HG03439 (cell line): ENCODE measurements around the gene TAOK3.
"Not testable (repeated sequence)": the region's sequence is repeated elsewhere in the genome, so short reads cannot be mapped to it uniquely, and the experiment has no call there.

Source experiments
- ATAC-seq: cut with Tn5 transposase; IDR thresholded peaks from one replicate; pipeline ENCODE4 v1.9.1; 2021; ENCODE audit warnings: mild to moderate bottlenecking, moderate library complexity; ENCODE audit not compliant: unreplicated experiment

The TAOK3 gene

GRCh38 chr12:118145798-118146156 lies 226.9 kb downstream of the TAOK3 start:
- no peak for ATAC-seq

GRCh38 chr12:118145113-118145797 lies 227.5 kb downstream of the TAOK3 start:
- no peak for ATAC-seq

DNA sequence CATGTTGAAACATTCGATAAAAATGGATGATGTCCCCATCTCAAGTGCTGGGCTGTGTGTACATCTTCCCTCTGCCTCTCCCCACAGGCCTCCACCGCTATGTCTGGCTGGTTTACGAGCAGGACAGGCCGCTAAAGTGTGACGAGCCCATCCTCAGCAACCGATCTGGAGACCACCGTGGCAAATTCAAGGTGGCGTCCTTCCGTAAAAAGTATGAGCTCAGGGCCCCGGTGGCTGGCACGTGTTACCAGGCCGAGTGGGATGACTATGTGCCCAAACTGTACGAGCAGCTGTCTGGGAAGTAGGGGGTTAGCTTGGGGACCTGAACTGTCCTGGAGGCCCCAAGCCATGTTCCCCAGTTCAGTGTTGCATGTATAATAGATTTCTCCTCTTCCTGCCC lies 228.2 kb downstream of the TAOK3 start:
- no peak for ATAC-seq

DNA sequence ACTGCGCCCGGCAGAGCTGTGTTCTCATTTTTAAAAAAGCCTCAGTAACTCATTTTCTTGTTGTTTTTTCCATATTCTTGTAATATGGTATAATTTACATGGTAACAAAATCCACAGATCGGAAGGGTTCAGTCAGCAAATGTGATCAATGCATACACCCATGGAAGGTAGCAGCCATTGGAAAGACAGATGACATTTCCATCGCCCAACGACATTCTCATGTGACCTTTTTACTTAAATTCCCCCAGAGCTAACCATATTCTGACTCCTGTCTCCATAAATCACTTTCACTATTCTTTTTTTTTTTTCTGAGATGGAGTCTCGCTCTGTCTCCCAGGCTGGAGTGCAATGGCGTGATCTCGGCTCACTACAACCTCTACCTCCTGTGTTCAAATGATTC lies 231.9 kb downstream of the TAOK3 start:
- no peak for ATAC-seq

DNA sequence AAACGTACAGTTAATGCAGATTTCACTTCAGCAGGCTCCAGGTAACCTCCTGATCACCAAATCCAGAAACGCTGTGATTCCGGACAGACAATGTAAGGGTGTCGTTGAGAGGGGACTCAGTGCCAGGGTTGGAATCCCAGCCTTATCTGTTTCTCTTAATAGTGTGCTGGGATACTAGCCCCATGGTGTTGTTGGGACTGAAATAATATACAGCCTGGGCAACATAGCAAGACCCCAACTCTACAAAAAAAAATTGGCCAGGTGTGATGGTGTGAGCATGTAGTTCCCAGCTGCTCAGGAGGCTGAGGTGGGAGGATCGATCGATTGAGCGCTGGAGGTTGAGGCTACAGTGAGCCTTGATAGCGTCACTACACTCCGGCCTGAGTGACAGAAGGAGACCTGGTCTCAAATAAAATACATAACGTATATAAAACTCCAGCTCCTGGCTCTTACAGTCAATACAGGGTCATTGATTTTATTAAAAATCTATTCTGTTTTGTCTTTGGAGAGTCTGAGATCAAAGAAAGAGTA lies 235.5 kb downstream of the TAOK3 start:
- no peak for ATAC-seq

DNA sequence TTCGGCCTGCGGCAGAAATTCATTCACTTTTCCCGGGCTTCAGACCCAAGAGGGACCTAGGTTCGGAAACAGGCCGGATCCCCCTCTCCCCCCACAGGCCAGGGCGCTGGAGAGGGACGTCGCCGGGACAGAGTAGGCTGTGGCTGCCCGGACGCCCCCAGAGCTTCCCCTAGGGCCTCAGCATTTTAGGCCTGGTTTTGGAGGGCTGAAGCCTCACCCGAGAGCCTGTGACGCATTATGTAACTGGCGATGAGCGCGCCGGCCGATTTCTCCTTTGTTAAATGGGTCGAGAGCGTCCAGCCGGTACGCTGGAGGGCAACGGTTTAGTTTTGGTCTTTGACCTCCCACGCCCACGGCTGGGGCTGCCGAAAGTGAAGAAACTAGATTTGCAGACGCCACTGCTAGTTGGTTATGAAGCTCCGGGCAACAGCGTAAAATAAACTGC lies 236.1 kb downstream of the TAOK3 start:
- ATAC-seq = peak; percentile 44

DNA sequence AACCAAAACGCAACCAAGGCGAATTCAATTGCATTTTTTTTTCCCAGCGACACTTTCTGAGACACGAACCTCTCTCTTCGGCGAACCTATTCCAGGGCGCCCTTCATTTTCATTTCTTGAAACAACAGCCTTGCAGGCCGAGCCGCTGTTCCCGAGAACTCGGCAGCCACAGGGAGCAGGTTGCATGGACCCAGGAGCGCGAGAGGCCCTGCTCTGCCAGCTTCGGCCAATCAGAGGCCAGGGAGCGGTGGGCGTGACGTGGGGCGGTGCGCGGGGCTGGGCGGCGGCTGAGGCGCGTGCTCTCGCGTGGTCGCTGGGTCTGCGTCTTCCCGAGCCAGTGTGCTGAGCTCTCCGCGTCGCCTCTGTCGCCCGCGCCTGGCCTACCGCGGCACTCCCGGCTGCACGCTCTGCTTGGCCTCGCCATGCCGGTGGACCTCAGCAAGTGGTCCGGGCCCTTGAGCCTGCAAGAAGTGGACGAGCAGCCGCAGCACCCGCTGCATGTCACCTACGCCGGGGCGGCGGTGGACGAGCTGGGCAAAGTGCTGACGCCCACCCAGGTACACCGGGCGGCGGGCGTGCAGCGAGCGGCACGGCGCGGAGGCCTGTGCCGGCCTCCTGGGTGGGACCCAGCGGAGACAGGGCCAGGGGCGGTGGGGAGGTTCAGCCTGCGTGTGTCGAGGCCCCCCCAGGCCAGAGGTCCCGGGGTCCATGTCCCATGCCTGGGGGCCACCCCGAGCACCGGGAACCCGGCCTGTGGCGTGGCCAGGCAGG lies 236.7 kb downstream of the TAOK3 start, which contains the start of gene PEBP1:
TSS of gene PEBP1 (plus strand) at position 337 of the 771 bp plus-strand sequence. CDS start at position 423, 86 bp downstream.
- ATAC-seq = peak; percentile 93

GRCh38 chr12:118129436-118129835 lies 243.3 kb downstream of the TAOK3 start:
- not testable (repeated sequence) for ATAC-seq

DNA sequence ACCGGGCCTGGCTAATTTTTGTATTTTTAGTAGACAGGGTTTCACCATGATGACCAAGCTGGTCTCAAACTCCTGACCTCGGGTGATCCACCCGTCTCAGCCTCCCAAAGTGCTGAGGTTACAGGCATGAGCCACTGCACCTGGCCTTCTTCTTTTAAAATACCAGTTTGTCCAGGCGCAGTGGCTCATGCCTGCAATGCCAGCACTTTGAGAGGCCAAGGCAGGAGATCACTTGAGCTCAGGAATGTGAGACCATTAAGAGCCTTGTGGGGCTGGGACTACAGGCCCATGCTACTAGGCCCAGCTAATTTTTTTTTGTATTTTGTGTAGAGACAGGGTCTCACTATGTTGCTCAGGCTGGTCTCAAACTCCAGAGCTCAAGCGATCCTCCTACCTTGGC lies 244.8 kb downstream of the TAOK3 start:
- ATAC-seq = no peak

GRCh38 chr12:118126119-118126757 lies 246.5 kb downstream of the TAOK3 start:
- no peak for ATAC-seq

DNA sequence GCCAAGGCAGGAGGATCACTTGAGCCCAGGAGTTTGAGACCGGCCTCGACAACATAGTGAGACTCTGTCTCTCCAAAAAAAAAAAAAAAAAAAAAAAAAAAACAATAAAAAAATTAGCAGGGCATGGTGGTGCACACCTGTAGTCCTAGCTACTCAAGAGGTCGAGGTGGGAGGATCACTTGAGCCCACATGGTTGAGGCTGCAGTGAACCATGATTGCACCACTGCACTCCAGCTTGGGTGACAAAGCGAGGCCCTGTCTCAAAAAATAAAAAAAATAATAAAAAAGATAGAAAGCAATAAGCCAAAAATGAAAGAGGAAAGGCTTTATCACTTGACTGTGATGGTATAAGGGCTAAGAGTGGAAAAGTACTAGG lies 247.0 kb downstream of the TAOK3 start:
- no peak for ATAC-seq

- ATAC-seq = no peak
These were observed 248.3 kb downstream of the TAOK3 start for GRCh38 chr12:118124333-118124874.

DNA sequence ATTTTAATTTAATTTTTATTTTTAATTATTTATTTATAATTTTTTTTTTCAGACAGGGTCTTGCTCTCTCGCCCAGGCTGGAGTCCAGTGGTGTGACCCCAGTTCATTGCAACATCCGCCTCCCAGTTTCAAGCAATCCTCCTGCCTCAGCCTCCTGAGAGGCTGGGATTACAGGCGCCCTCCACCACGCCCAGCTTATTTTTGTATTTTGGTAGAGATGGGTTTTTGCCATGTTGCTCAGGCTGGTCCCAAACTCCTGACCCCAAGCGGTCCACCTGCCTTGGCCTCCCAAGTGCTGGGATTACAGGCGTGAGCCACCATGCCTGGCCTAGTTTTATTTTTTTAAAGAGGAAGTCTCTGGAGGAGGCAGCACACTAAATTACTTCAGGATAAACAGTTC lies 250.4 kb downstream of the TAOK3 start:
- no peak for ATAC-seq

- ATAC-seq = no peak
These were observed 251.9 kb downstream of the TAOK3 start for GRCh38 chr12:118120579-118121363.

GRCh38 chr12:118119449-118119879 lies 253.2 kb downstream of the TAOK3 start:
- ATAC-seq = no peak

DNA sequence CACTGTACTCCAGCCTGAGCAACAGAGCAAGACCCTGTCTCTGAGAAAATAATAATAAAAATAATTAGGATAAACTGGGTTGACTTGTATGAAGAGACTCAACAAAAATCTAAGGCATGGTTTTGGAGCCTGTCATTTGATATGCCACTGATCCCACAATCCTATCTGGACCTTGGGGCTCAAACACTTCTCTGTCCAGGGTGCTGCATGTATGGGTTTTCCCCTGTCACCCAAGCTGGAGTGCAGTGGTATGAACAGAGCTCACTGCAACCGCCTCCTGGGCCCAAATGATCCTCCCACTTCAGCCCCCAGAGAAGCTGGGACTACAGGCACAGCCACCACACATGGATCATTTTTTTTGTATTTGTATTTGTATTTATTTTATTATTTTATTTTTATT lies 263.6 kb downstream of the TAOK3 start:
- ATAC-seq = no peak

DNA sequence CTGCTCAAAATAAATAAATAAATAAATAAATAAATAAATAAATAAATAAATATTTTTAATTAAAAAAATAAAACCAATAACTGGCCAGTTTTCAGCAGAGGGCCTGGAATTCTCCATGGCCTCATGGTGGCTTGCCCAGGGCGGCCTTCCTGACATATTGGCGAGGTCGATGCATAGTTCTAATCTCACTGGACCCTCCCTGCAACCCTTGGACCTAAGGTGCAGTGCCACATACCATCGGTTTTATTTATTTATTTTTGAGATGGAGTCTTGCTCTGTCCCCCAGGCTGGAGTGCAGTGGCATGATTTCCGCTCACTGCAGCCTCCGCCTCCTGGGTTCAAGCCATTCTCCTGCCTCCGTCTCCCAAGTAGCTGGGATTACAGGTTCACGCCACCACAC lies 265.0 kb downstream of the TAOK3 start:
- ATAC-seq = no peak

DNA sequence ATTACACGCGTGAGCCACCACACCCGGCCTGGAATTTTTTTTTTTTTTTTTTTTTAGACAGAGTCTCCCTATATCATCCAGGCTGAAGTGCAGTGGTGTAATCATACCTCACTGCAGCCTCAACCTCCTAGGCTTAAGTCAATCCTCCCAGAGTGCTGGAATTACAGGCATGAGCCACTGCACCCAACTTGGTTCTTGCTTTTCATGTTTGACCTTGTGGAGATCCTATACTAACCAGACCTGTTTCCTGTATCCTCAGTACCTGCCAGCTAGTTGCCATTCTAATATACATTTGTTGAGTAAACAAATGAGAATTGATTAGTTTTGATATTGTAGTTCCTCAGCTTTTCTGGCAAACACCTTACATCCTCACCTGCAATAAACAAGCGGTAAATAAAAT lies 265.7 kb downstream of the TAOK3 start:
- ATAC-seq = no peak

DNA sequence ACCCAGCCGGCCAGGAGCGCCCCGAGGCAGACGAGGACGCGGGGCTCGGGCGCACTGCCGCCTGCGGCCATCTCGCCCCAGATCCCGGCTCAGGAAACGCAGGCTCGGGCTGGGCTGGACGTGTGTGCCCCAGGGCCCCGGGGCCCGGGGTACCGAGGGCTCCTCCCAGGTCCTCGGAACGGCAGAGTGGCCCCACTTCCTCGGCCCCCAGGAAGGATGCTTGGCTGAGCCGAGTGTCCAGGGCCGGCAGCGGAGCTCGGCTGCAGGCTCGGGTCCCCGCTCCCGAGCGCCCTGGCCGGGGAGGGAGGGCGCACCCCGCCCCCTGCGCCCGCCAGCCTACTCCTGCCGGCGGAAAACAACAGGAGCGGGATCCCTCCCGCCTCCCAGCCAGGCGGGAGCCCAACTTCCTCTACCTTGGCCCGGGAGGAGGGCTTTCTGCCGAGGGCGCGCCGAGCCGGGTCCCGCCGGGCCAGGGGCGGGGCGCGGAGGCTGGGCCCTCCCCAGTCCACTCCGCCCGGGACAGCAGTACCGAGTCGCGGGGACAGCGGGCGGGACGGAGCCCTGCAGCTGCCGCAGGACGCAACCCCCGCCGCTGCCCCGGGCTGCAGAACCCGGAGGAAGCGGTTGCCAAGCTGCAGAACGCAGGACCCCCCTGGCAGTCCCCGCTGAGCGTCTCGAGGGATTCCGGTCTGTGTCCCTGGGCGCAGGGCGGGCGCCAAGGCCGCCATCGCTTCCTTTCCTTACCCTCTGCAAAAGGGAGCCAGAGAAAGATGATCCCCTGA lies 268.9 kb downstream of the TAOK3 start, which contains the start of gene VSIG10:
TSS of gene VSIG10 (minus strand) at position 411 of the 782 bp plus-strand sequence. CDS start at position 71, 340 bp downstream.
- peak; percentile 82 for ATAC-seq

DNA sequence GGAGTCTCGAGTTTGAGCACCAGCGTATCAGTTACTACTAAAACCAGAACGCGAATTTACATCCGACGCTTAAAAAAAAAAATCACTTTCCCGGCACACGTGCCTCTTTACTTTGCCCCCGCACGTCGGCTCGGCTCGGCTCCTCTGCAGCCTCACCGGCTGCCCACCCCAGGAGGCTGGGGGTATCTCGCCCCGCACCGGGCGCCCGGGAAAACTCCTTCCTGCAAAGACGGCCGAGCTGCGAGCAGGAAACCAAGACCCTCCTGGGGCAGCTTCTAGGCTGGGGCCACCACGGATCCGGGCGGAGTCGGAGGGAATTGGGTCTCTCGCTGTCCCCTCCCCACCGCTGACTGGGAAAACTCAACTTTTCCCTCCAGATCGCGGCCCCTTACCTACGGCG lies 269.5 kb downstream of the TAOK3 start:
- peak; percentile 20 for ATAC-seq
